HepG2 (cell line): ENCODE measurements around the gene MADCAM1. TPM values are rescaled to one million over a fixed set of nuclear protein-coding genes. Genes with fewer than 3 reads are reported as not detected.

Experiments
- ATAC-seq: fragments of 200-7000 bp; cut with Tn5 transposase; 3 replicates; pipeline ENCODE4 v1.9.1; 2020; ENCODE audit warnings: mild to moderate bottlenecking, moderate library complexity
- BruUV-seq: library from RNA; stranded (reverse); fragments of 400-500 nt; replicated peaks from 2 replicates; lab custom pipeline; 2021; lab: Mats Ljungman, UMichigan
- CTCF ChIA-PET: fragments of 300-600 bp; formaldehyde crosslinking; extraction: SDS; loops from one replicate; lab custom pipeline; 2021; ENCODE audit warnings: low total read pairs, inconsistent platforms, low intra/inter-chr PET ratio; lab: Yijun Ruan, JAX
- POLR2A ChIA-PET: fragments of 350-600 bp; sonication (Branson Sonifier 250); formaldehyde crosslinking; loops from one replicate; lab custom pipeline; 2020; ENCODE audit warnings: antibody characterized with exemption, inconsistent platforms; lab: Yijun Ruan, JAX
- DNase-seq: peaks from one replicate; pipeline ENCODE4 v3.0.0-alpha.2; 2015; ENCODE audit warnings: low spot score
- FAIRE-seq: peaks from 3 replicates; lab custom pipeline; 2011; peaks lifted over from hg19 to GRCh38; lab: Jason Lieb, UNC
- H2AFZ ChIP-seq: one replicate; pipeline ENCODE4 v1.6.1; 2011; ENCODE audit warnings: low read length, inconsistent platforms
- H3K27ac ChIP-seq: fragments of 300-600 bp; 3 replicates; pipeline ENCODE4 v1.8.0; 2011; ENCODE audit warnings: mixed run types, mild to moderate bottlenecking, mixed read lengths, low read length, inconsistent platforms; ENCODE audit not compliant: insufficient read depth; ENCODE audit errors: extremely low read length
- H3K27me3 ChIP-seq, 2 experiments: fragments of 200-600 bp in 1 of 2; 2 replicates in 1 of 2; 3 replicates in 1 of 2; pipeline versions ENCODE4 v1.6.0 to v1.8.0; 2011; ENCODE audit warnings: low read length in 2 of 2, mild to moderate bottlenecking in 2 of 2, moderate library complexity in 2 of 2, inconsistent platforms in 1 of 2; ENCODE audit not compliant: insufficient read depth in 2 of 2, control insufficient read depth in 1 of 2
- H3K36me3 ChIP-seq, 2 experiments: fragments of 200-600 bp in 1 of 2; replicated peaks in 1 of 2; 2 replicates in 1 of 2; 3 replicates in 1 of 2; pipeline versions ENCODE4 v1.5.1 to v1.8.0; 2011; ENCODE audit warnings: low read length in 2 of 2, inconsistent platforms in 1 of 2; ENCODE audit not compliant: insufficient read depth in 2 of 2, control insufficient read depth in 1 of 2
- H3K4me1 ChIP-seq: 2 replicates; pipeline ENCODE4 v1.5.1; 2012; ENCODE audit warnings: low read length, inconsistent platforms; ENCODE audit not compliant: insufficient read depth
- H3K4me2 ChIP-seq: 2 replicates; pipeline ENCODE4 v1.6.0; 2011; ENCODE audit warnings: low read depth, low read length, inconsistent platforms
- H3K4me3 ChIP-seq, 3 experiments: fragments of 200-600 bp in 1 of 3; sonication (generic), shearing (Covaris generic) in 1 of 3; replicated peaks in 1 of 3; 2 replicates each; pipeline ENCODE4 v1.5.1; 2011 to 2016; ENCODE audit warnings: low read length in 3 of 3, inconsistent platforms in 2 of 3, low read depth in 2 of 3, mild to moderate bottlenecking in 2 of 3, control low read depth in 1 of 3, mixed read lengths in 1 of 3; ENCODE audit not compliant: insufficient read depth in 1 of 3
- H3K79me2 ChIP-seq: one replicate; pipeline ENCODE4 v1.6.1; 2011; ENCODE audit warnings: low read length, inconsistent platforms; ENCODE audit not compliant: insufficient read depth
- H3K9ac ChIP-seq: 2 replicates; pipeline ENCODE4 v1.6.0; 2011; ENCODE audit warnings: mild to moderate bottlenecking, low read depth, low read length, inconsistent platforms; ENCODE audit not compliant: insufficient read depth
- H3K9me3 ChIP-seq: 2 replicates; pipeline ENCODE4 v1.5.1; 2012; ENCODE audit warnings: mild to moderate bottlenecking, low read length
- H4K20me1 ChIP-seq: 2 replicates; pipeline ENCODE4 v1.6.0; 2011; ENCODE audit warnings: inconsistent platforms, mild to moderate bottlenecking, low read length, moderate library complexity; ENCODE audit not compliant: insufficient read depth
- GABPB1 ChIP-seq: IDR thresholded peaks from 2 replicates; pipeline ENCODE4 v1.6.1; 2016; ENCODE audit warnings: mild to moderate bottlenecking, missing genetic modification reagents, moderate library complexity, missing compliant biosample characterization
- PHF8 ChIP-seq: sonication (generic); formaldehyde crosslinking; IDR thresholded peaks from 2 replicates; pipeline ENCODE4 v1.5.0; 2020; ENCODE audit warnings: missing genetic modification reagents
- RBM39 ChIP-seq: fragments of 200-400 bp; formaldehyde crosslinking; IDR thresholded peaks from one replicate; pipeline ENCODE4 v1.6.1; 2018; ENCODE audit warnings: antibody characterized with exemption, mild to moderate bottlenecking, low read depth, low read length; ENCODE audit not compliant: poor library complexity, severe bottlenecking
- U2AF2 ChIP-seq: fragments of 200-400 bp; formaldehyde crosslinking; IDR thresholded peaks from 2 replicates; pipeline ENCODE4 v1.6.1; 2017; ENCODE audit warnings: low read depth, mild to moderate bottlenecking, low read length
- ZNF788 ChIP-seq: sonication (generic); formaldehyde crosslinking; IDR thresholded peaks from 2 replicates; pipeline ENCODE4 v1.5.0; 2020; ENCODE audit warnings: mild to moderate bottlenecking, missing genetic modification reagents, borderline replicate concordance
- WGBS: methylation state at CpG from one replicate; pipeline ENCODE4 v1.1.6; 2017; ENCODE audit warnings: low lambda C conversion rate; 5-methylcytosine and 5-hydroxymethylcytosine counted together
- in situ Hi-C: cut with HindIII; loops from 2 replicates; pipeline ENCODE4 v1.10.0; 2017; ENCODE audit warnings: low pct_unique_long_range_greater_than_20kb; ENCODE audit not compliant: extremely low pct_ligation_motif_present
- intact Hi-C: fragments of 100-400 bp; cut with micrococcal nuclease; formaldehyde crosslinking; loops from one replicate; pipeline ENCODE4 v1.10.0; 2022; ENCODE audit not compliant: unreplicated experiment
- polyA plus RNA-seq, 8 experiments: library from polyadenylated mRNA; depleted of rRNA in 3 of 8; stranded (reverse) in 7 of 8; unstranded in 1 of 8; fragments of >200 nt; fragmentation: Illumina TruSeq in 4 of 8; extraction: Trizol in 4 of 8; gene quantifications; 2 replicates each; pipeline versions ENCODE4 v1.2.1 to v1.2.3, GENCODE V29; 2011 to 2016; ENCODE audit warnings: low read depth in 4 of 8, missing spikeins in 1 of 8, mixed read lengths in 1 of 8; ENCODE audit not compliant: insufficient read depth in 1 of 8
- total RNA-seq, 5 experiments: library from RNA; depleted of rRNA; stranded (reverse); fragments of >200 nt; fragmentation: Illumina TruSeq; extraction: Trizol; gene quantifications; 2 replicates each; pipeline ENCODE4 v1.2.3, GENCODE V29; 2016; ENCODE audit warnings: low read depth in 1 of 5
- TF ChIP-seq, protein P1 (sequence below): sonication (generic); formaldehyde crosslinking; IDR thresholded peaks from 2 replicates; pipeline ENCODE4 v1.5.0; 2020; ENCODE audit warnings: missing genetic modification reagents, mild to moderate bottlenecking, borderline replicate concordance
- TF ChIP-seq, protein P2 (sequence below): sonication (generic); formaldehyde crosslinking; IDR thresholded peaks from 2 replicates; pipeline ENCODE4 v1.8.0; 2022; ENCODE audit warnings: mild to moderate bottlenecking, missing genetic modification reagents, borderline replicate concordance
- TF ChIP-seq, protein P3 (sequence below): sonication (generic); formaldehyde crosslinking; IDR thresholded peaks from 2 replicates; pipeline ENCODE4 v1.8.0; 2022; ENCODE audit warnings: missing genetic modification reagents, mild to moderate bottlenecking, inconsistent platforms, borderline replicate concordance
- TF ChIP-seq, protein P4 (sequence below): sonication (generic); formaldehyde crosslinking; IDR thresholded peaks from 2 replicates; pipeline ENCODE4 v1.9.0; 2022; ENCODE audit warnings: missing genetic modification reagents, mild to moderate bottlenecking, borderline replicate concordance
- TF ChIP-seq, protein P5 (sequence below): sonication (generic); formaldehyde crosslinking; conservative IDR thresholded peaks from 2 replicates; pipeline ENCODE4 v1.8.0; 2022; ENCODE audit warnings: mild to moderate bottlenecking, moderate library complexity, missing genetic modification reagents

The MADCAM1 gene
- total and polyA plus RNA-seq, 2 of the 13 experiments (the other 11 are each of a cell fraction or from before 2014, with no cell fraction given) = 0.29 to 0.33 TPM

DNA sequence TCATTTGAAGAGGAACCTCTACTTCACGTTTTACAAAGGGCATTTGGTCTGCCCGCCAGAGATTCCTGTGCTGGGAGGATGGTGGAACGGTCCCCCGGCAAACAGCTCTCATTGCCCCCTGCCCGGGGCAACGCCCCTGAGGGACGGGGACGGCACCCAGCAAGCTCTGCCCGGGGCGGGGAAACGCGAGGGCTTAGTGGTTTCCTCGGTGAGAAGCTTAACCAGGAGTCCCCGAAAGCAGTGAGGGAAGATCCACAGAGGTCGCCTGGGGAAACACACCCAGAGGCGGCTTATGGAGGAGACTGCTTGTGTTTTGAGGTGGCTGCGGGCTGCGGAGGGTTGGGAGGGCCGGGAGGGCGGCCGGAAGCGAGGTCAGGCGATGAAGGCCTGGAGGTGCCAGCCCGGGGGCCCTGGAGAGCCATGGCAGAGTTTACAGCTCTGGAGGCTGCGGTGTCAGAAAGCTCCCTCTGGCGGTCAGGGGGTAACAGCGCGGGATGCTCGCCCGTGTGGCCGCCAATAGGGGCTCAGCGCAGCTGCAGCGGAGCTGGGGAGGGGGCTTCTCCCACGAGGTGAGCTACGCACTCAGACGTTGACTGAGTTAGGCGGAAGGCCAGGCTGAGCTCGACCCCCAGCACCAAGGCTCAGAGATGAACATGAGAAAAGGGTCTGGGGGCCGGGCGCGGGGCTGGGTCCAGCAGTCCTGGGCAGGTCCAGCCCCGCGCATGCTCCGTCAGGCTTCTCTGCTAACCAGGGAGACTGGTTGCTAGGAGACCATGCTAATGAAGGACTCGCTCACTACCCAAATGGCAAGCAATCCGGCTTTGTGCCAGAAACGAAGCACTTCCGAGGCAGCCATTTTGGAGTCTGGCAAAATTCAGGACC, 10.4 kb downstream of the MADCAM1 start:
- H3K4me3 ChIP-seq = peak overlapping the region; percentile 93 to 99 (median 97)
- in situ Hi-C loops (no loop called here), intact Hi-C loops (no loop called here)
- no peaks in the 10 kb centered on the region; the same call in 1 of the 2 replicates for H4K20me1 ChIP-seq
- H3K9ac ChIP-seq = peak overlapping the region; percentile 93
- no peaks in the 10 kb centered on the region for H3K27me3 ChIP-seq
- 7% methylated on average over 19 of the region's 48 CpGs for WGBS
- H2AFZ ChIP-seq = peak overlapping the region; percentile 93
- ChIA-PET CTCF (interaction anchor here (0.7 to 1.5 kb wide), 4 partner anchors 11 to 123 kb away, joined by 3 to 6 read pairs (median 6); partner anchors contain the start of gene MADCAM1), POLR2A (interaction anchor here (0.8 to 2.8 kb wide), 15 partner anchors 8 to 65 kb away, joined by 3 to 33 read pairs (median 6); partner anchors contain the start of gene CDC34)
- H3K9me3 ChIP-seq = no peaks in the 10 kb centered on the region
- H3K79me2 ChIP-seq = no peaks in the 10 kb centered on the region
- peaks cover 33% of the 10 kb centered on the region for H3K4me1 ChIP-seq
- peak overlapping the region; percentile 82 for H3K4me2 ChIP-seq
- peak; percentile 82 for ATAC-seq
- no peaks in the 10 kb centered on the region for H3K36me3 ChIP-seq
- peak; percentile 100 for FAIRE-seq
- H3K27ac ChIP-seq = peak overlapping the region; percentile 98
- peak; percentile 99 for DNase-seq
- no TSS peak for BruUV-seq
- TF ChIP-seq RBM39 = peak; percentile 49
- TF ChIP-seq PHF8 (CRISPR knock-in tag) = peak; percentile 64
- no peak for TF ChIP-seq U2AF2
- TF ChIP-seq ZNF788 (CRISPR knock-in tag) = peak; percentile 84; the same call in 1 of the 2 replicates
- TF ChIP-seq, protein P1, sequence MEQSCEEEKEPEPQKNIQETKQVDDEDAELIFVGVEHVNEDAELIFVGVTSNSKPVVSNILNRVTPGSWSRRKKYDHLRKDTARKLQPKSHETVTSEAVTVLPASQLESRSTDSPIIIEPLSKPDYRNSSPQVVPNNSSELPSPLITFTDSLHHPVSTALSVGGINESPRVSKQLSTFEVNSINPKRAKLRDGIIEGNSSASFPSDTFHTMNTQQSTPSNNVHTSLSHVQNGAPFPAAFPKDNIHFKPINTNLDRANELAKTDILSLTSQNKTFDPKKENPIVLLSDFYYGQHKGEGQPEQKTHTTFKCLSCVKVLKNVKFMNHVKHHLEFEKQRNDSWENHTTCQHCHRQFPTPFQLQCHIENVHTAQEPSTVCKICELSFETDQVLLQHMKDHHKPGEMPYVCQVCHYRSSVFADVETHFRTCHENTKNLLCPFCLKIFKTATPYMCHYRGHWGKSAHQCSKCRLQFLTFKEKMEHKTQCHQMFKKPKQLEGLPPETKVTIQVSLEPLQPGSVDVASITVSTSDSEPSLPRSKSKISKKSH (CRISPR knock-in tag) = peak; percentile 92
- TF ChIP-seq, protein P2, sequence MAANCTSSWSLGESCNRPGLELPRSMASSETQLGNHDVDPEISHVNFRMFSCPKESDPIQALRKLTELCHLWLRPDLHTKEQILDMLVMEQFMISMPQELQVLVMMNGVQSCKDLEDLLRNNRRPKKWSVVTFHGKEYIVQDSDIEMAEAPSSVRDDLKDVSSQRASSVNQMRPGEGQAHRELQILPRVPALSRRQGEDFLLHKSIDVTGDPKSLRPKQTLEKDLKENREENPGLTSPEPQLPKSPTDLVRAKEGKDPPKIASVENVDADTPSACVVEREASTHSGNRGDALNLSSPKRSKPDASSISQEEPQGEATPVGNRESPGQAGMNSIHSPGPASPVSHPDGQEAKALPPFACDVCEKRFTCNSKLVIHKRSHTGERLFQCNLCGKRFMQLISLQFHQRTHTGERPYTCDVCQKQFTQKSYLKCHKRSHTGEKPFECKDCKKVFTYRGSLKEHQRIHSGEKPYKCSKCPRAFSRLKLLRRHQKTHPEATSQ (CRISPR knock-in tag) = no peak
- TF ChIP-seq, protein P3, sequence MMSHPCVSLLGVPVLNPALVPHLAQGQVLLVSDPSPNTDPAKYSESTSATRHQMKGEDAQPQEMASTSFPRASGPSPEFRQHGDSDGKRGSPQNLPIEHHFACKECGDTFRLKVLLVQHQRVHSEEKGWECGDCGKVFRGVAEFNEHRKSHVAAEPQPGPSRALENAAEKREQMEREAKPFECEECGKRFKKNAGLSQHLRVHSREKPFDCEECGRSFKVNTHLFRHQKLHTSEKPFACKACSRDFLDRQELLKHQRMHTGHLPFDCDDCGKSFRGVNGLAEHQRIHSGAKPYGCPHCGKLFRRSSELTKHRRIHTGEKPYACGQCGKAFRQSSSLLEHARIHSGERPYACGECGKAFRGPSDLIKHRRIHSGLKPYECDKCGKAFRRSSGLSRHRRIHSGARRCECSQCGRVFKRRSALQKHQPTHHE (CRISPR knock-in tag) = no peak
- TF ChIP-seq, protein P4, sequence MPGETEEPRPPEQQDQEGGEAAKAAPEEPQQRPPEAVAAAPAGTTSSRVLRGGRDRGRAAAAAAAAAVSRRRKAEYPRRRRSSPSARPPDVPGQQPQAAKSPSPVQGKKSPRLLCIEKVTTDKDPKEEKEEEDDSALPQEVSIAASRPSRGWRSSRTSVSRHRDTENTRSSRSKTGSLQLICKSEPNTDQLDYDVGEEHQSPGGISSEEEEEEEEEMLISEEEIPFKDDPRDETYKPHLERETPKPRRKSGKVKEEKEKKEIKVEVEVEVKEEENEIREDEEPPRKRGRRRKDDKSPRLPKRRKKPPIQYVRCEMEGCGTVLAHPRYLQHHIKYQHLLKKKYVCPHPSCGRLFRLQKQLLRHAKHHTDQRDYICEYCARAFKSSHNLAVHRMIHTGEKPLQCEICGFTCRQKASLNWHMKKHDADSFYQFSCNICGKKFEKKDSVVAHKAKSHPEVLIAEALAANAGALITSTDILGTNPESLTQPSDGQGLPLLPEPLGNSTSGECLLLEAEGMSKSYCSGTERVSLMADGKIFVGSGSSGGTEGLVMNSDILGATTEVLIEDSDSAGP (CRISPR knock-in tag) = peak; percentile 60
- TF ChIP-seq GABPB1 (CRISPR knock-in tag) = no peak; the same call in 1 of the 2 replicates
- TF ChIP-seq, protein P5, sequence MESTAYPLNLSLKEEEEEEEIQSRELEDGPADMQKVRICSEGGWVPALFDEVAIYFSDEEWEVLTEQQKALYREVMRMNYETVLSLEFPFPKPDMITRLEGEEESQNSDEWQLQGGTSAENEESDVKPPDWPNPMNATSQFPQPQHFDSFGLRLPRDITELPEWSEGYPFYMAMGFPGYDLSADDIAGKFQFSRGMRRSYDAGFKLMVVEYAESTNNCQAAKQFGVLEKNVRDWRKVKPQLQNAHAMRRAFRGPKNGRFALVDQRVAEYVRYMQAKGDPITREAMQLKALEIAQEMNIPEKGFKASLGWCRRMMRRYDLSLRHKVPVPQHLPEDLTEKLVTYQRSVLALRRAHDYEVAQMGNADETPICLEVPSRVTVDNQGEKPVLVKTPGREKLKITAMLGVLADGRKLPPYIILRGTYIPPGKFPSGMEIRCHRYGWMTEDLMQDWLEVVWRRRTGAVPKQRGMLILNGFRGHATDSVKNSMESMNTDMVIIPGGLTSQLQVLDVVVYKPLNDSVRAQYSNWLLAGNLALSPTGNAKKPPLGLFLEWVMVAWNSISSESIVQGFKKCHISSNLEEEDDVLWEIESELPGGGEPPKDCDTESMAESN (CRISPR knock-in tag) = peak; percentile 31; the same call in 1 of the 2 replicates
